HepG2 (cell line): Measurements from ENCODE around the gene SIMC1. TPM values are rescaled to one million over a fixed set of nuclear protein-coding genes. Genes with fewer than 3 reads are reported as not detected.
A peak's percentile ranks its signal among the peaks of the same experiment; 100 is the strongest.

Experiments used
- ATAC-seq: fragments of 200-7000 bp; cut with Tn5 transposase; 3 replicates; pipeline ENCODE4 v1.9.1; 2020; ENCODE audit warnings: mild to moderate bottlenecking, moderate library complexity
- BruUV-seq: library from RNA; stranded (reverse); fragments of 400-500 nt; replicated peaks from 2 replicates; lab custom pipeline; 2021; lab: Mats Ljungman, UMichigan
- CTCF ChIA-PET: fragments of 300-600 bp; formaldehyde crosslinking; extraction: SDS; loops from one replicate; lab custom pipeline; 2021; ENCODE audit warnings: low total read pairs, inconsistent platforms, low intra/inter-chr PET ratio; lab: Yijun Ruan, JAX
- POLR2A ChIA-PET: fragments of 350-600 bp; sonication (Branson Sonifier 250); formaldehyde crosslinking; loops from one replicate; lab custom pipeline; 2020; ENCODE audit warnings: antibody characterized with exemption, inconsistent platforms; lab: Yijun Ruan, JAX
- DNase-seq: peaks from one replicate; pipeline ENCODE4 v3.0.0-alpha.2; 2015; ENCODE audit warnings: low spot score
- FAIRE-seq: peaks from 3 replicates; lab custom pipeline; 2011; peaks lifted over from hg19 to GRCh38; lab: Jason Lieb, UNC
- H2AFZ ChIP-seq: one replicate; pipeline ENCODE4 v1.6.1; 2011; ENCODE audit warnings: low read length, inconsistent platforms
- H3K27ac ChIP-seq: fragments of 300-600 bp; 3 replicates; pipeline ENCODE4 v1.8.0; 2011; ENCODE audit warnings: mixed run types, mild to moderate bottlenecking, mixed read lengths, low read length, inconsistent platforms; ENCODE audit not compliant: insufficient read depth; ENCODE audit errors: extremely low read length
- H3K27me3 ChIP-seq, 2 experiments: fragments of 200-600 bp in 1 of 2; 2 replicates in 1 of 2; 3 replicates in 1 of 2; pipeline versions ENCODE4 v1.6.0 to v1.8.0; 2011; ENCODE audit warnings: low read length in 2 of 2, mild to moderate bottlenecking in 2 of 2, moderate library complexity in 2 of 2, inconsistent platforms in 1 of 2; ENCODE audit not compliant: insufficient read depth in 2 of 2, control insufficient read depth in 1 of 2
- H3K36me3 ChIP-seq, 2 experiments: fragments of 200-600 bp in 1 of 2; replicated peaks in 1 of 2; 2 replicates in 1 of 2; 3 replicates in 1 of 2; pipeline versions ENCODE4 v1.5.1 to v1.8.0; 2011; ENCODE audit warnings: low read length in 2 of 2, inconsistent platforms in 1 of 2; ENCODE audit not compliant: insufficient read depth in 2 of 2, control insufficient read depth in 1 of 2
- H3K4me1 ChIP-seq: 2 replicates; pipeline ENCODE4 v1.5.1; 2012; ENCODE audit warnings: low read length, inconsistent platforms; ENCODE audit not compliant: insufficient read depth
- H3K4me2 ChIP-seq: 2 replicates; pipeline ENCODE4 v1.6.0; 2011; ENCODE audit warnings: low read depth, low read length, inconsistent platforms
- H3K4me3 ChIP-seq, 3 experiments: fragments of 200-600 bp in 1 of 3; sonication (generic), shearing (Covaris generic) in 1 of 3; replicated peaks in 1 of 3; 2 replicates each; pipeline ENCODE4 v1.5.1; 2011 to 2016; ENCODE audit warnings: low read length in 3 of 3, inconsistent platforms in 2 of 3, low read depth in 2 of 3, mild to moderate bottlenecking in 2 of 3, control low read depth in 1 of 3, mixed read lengths in 1 of 3; ENCODE audit not compliant: insufficient read depth in 1 of 3
- H3K79me2 ChIP-seq: one replicate; pipeline ENCODE4 v1.6.1; 2011; ENCODE audit warnings: low read length, inconsistent platforms; ENCODE audit not compliant: insufficient read depth
- H3K9ac ChIP-seq: 2 replicates; pipeline ENCODE4 v1.6.0; 2011; ENCODE audit warnings: mild to moderate bottlenecking, low read depth, low read length, inconsistent platforms; ENCODE audit not compliant: insufficient read depth
- H3K9me3 ChIP-seq: 2 replicates; pipeline ENCODE4 v1.5.1; 2012; ENCODE audit warnings: mild to moderate bottlenecking, low read length
- H4K20me1 ChIP-seq: 2 replicates; pipeline ENCODE4 v1.6.0; 2011; ENCODE audit warnings: inconsistent platforms, mild to moderate bottlenecking, low read length, moderate library complexity; ENCODE audit not compliant: insufficient read depth
- HIVEP1 ChIP-seq: sonication (generic); formaldehyde crosslinking; IDR thresholded peaks from 2 replicates; pipeline ENCODE4 v1.4.0; 2020; ENCODE audit warnings: mild to moderate bottlenecking, missing genetic modification reagents
- HNF4A ChIP-seq: sonication (generic); formaldehyde crosslinking; IDR thresholded peaks from 2 replicates; pipeline ENCODE4 v1.4.0; 2020; ENCODE audit warnings: missing genetic modification reagents
- HNF4G ChIP-seq, 2 experiments: sonication (generic) in 1 of 2; formaldehyde crosslinking in 1 of 2; IDR thresholded peaks; 2 replicates each; pipeline versions ENCODE4 v1.4.0 to v1.6.1; 2011 to 2020; ENCODE audit warnings: borderline replicate concordance in 2 of 2, low read depth in 2 of 2, mild to moderate bottlenecking in 2 of 2, low read length in 1 of 2, missing genetic modification reagents in 1 of 2, moderate library complexity in 1 of 2
- ISL2 ChIP-seq: sonication (generic); formaldehyde crosslinking; IDR thresholded peaks from 2 replicates; pipeline ENCODE4 v1.5.0; 2020; ENCODE audit warnings: missing genetic modification reagents
- MAFF ChIP-seq: IDR thresholded peaks from 2 replicates; pipeline ENCODE4 v1.6.1; 2011; ENCODE audit warnings: low read depth, low read length, improper control_type of control experiment
- MAZ ChIP-seq, 2 experiments: sonication (generic) in 1 of 2; formaldehyde crosslinking in 1 of 2; IDR thresholded peaks; 2 replicates each; pipeline versions ENCODE4 v1.5.0 to v1.6.1; 2012 to 2020; ENCODE audit warnings: low read depth in 2 of 2, mild to moderate bottlenecking in 2 of 2, borderline replicate concordance in 1 of 2, improper control_type of control experiment in 1 of 2, low read length in 1 of 2, missing genetic modification reagents in 1 of 2, moderate library complexity in 1 of 2
- MED1 ChIP-seq: sonication (generic); formaldehyde crosslinking; IDR thresholded peaks from 2 replicates; pipeline ENCODE4 v1.4.0; 2020; ENCODE audit warnings: missing genetic modification reagents
- MIER2 ChIP-seq: IDR thresholded peaks from 2 replicates; pipeline ENCODE4 v1.6.1; 2016; ENCODE audit warnings: missing biosample characterization, missing genetic modification reagents
- NFE2L1 ChIP-seq: sonication (generic); formaldehyde crosslinking; IDR thresholded peaks from 2 replicates; pipeline ENCODE4 v1.4.0; 2020; ENCODE audit warnings: missing genetic modification reagents, mild to moderate bottlenecking, borderline replicate concordance
- RARA ChIP-seq: IDR thresholded peaks from 2 replicates; pipeline ENCODE4 v1.6.1; 2016; ENCODE audit warnings: missing genetic modification reagents, missing compliant biosample characterization
- RORA ChIP-seq: sonication (generic); formaldehyde crosslinking; IDR thresholded peaks from 2 replicates; pipeline ENCODE4 v1.5.0; 2020; ENCODE audit warnings: mild to moderate bottlenecking, missing genetic modification reagents, moderate library complexity
- SNAPC2 ChIP-seq: sonication (generic); formaldehyde crosslinking; IDR thresholded peaks from 2 replicates; pipeline ENCODE4 v1.8.1; 2022; ENCODE audit warnings: mild to moderate bottlenecking, missing genetic modification reagents
- ZBTB21 ChIP-seq: sonication (generic); formaldehyde crosslinking; IDR thresholded peaks from 2 replicates; pipeline ENCODE4 v1.4.0; 2020; ENCODE audit warnings: missing genetic modification reagents
- ZFY ChIP-seq: sonication (generic); formaldehyde crosslinking; IDR thresholded peaks from 2 replicates; pipeline ENCODE4 v1.4.0; 2020; ENCODE audit warnings: missing genetic modification reagents
- ZNF205 ChIP-seq: IDR thresholded peaks from 2 replicates; pipeline ENCODE4 v1.6.1; 2018; ENCODE audit warnings: missing biosample characterization, missing genetic modification reagents
- ZNF484 ChIP-seq: sonication (generic); formaldehyde crosslinking; IDR thresholded peaks from 2 replicates; pipeline ENCODE4 v1.5.1; 2020; ENCODE audit warnings: mild to moderate bottlenecking, low read depth, missing genetic modification reagents, borderline replicate concordance
- ZNF615 ChIP-seq: sonication (generic); formaldehyde crosslinking; IDR thresholded peaks from 2 replicates; pipeline ENCODE4 v1.5.0; 2020; ENCODE audit warnings: mild to moderate bottlenecking, missing genetic modification reagents, borderline replicate concordance
- WGBS: methylation state at CpG from one replicate; pipeline ENCODE4 v1.1.6; 2017; ENCODE audit warnings: low lambda C conversion rate; 5-methylcytosine and 5-hydroxymethylcytosine counted together
- in situ Hi-C: cut with HindIII; loops from 2 replicates; pipeline ENCODE4 v1.10.0; 2017; ENCODE audit warnings: low pct_unique_long_range_greater_than_20kb; ENCODE audit not compliant: extremely low pct_ligation_motif_present
- intact Hi-C: fragments of 100-400 bp; cut with micrococcal nuclease; formaldehyde crosslinking; loops from one replicate; pipeline ENCODE4 v1.10.0; 2022; ENCODE audit not compliant: unreplicated experiment
- polyA plus RNA-seq, 8 experiments: library from polyadenylated mRNA; depleted of rRNA in 3 of 8; stranded (reverse) in 7 of 8; unstranded in 1 of 8; fragments of >200 nt; fragmentation: Illumina TruSeq in 4 of 8; extraction: Trizol in 4 of 8; gene quantifications; 2 replicates each; pipeline versions ENCODE4 v1.2.1 to v1.2.3, GENCODE V29; 2011 to 2016; ENCODE audit warnings: low read depth in 4 of 8, missing spikeins in 1 of 8, mixed read lengths in 1 of 8; ENCODE audit not compliant: insufficient read depth in 1 of 8
- total RNA-seq, 5 experiments: library from RNA; depleted of rRNA; stranded (reverse); fragments of >200 nt; fragmentation: Illumina TruSeq; extraction: Trizol; gene quantifications; 2 replicates each; pipeline ENCODE4 v1.2.3, GENCODE V29; 2016; ENCODE audit warnings: low read depth in 1 of 5
- TF ChIP-seq, protein P1 (sequence below): sonication (generic); IDR thresholded peaks from 2 replicates; pipeline ENCODE4 v1.6.1; 2016; ENCODE audit warnings: low read depth, borderline replicate concordance
- TF ChIP-seq, protein P2 (sequence below): sonication (generic); formaldehyde crosslinking; IDR thresholded peaks from 2 replicates; pipeline ENCODE4 v1.4.0; 2020; ENCODE audit warnings: missing genetic modification reagents, borderline replicate concordance

SIMC1 gene
- total and polyA plus RNA-seq, 2 of the 13 experiments (the other 11 are each of a cell fraction or from before 2014, with no cell fraction given) = 5.4 to 6.8 TPM

DNA sequence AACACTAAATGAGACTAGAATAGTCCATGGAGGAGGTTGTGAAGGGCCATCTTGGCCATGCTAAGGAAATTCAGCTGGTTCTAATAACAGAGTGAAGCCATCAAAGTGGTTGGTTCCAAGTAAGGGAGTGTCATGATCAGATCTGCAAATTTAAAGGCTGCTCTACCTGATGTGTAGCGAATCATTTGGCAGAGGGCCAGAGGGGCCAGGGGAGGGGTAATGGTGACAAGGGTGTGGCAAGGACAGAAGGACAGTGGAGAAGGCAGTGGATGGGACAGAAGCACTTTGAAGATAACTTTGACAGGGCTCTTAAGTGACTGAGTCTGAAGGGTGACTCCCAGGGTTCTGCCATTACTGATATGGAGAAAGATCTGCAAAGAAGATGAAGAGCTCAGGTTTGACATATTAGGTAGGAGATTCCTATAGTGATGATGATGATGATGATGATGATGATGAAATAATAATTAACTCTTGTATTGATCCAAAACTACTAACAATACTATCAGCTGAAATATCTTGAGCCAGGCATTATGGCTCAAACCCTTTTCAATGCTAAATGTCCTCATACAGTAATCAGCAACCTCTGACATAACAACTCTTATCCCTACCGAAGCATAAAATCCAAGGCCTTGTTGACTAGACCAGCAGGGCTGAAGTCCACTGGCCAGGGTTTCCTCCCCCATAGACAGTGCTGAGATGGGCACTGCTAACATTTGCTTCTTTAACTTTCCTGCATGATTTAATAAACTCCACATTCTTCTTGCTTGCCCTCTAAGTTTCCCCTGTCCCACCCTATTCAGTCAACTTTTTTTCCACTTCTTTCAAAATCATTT, 103.3 kb downstream of the SIMC1 start:
- intact Hi-C loops = no loop called here
- 100% methylated on average over 1 of the region's 2 CpGs for WGBS
- no peaks in the 10 kb centered on the region for H4K20me1 ChIP-seq
- H3K36me3 ChIP-seq = peaks cover 7 to 16% of the 10 kb centered on the region in 2 experiments; a peak in 4 of 5 replicates
- BruUV-seq = no TSS peak
- no peaks in the 10 kb centered on the region for H3K79me2 ChIP-seq
- no peak overlapping the region for H2AFZ ChIP-seq
- ChIA-PET POLR2A (no interaction called here), CTCF (no interaction called here)
- no peak overlapping the region for H3K9ac ChIP-seq
- ATAC-seq (peak; percentile 84), DNase-seq (peak; percentile 41), FAIRE-seq (peak; percentile 70)
- no peaks in the 10 kb centered on the region for H3K27me3 ChIP-seq
- H3K4me1 ChIP-seq = peaks cover 42% of the 10 kb centered on the region
- H3K9me3 ChIP-seq = no peaks in the 10 kb centered on the region
- peak overlapping the region; percentile 47 for H3K27ac ChIP-seq
- in situ Hi-C loops = no loop called here
- no peak overlapping the region for H3K4me3 ChIP-seq
- peak overlapping the region; percentile 18; the same call in 1 of the 2 replicates for H3K4me2 ChIP-seq
- TF ChIP-seq MAFF = peak; percentile 8; the same call in 1 of the 2 replicates
- no peak for TF ChIP-seq ZNF484 (CRISPR knock-in tag)
- TF ChIP-seq RORA = no peak
- TF ChIP-seq MED1 (CRISPR knock-in tag) = peak; percentile 49
- TF ChIP-seq NFE2L1 (CRISPR knock-in tag) = no peak
- TF ChIP-seq HIVEP1 (CRISPR knock-in tag) = no peak
- peak; percentile 35; the same call in 1 of the 2 replicates for TF ChIP-seq ZFY (CRISPR knock-in tag)
- TF ChIP-seq ZBTB21 (CRISPR knock-in tag) = peak; percentile 52; the same call in 1 of the 2 replicates
- no peak for TF ChIP-seq MIER2 (CRISPR knock-in tag)
- TF ChIP-seq ZNF205 = no peak
- TF ChIP-seq HNF4G (IDR thresholded peaks at IDR 0.05; ENCODE audit: borderline replicate concordance, low read depth, low read length) = peak; percentile 13; the same call in 1 of the 2 replicates
- no peak for TF ChIP-seq HNF4G (CRISPR knock-in tag; IDR thresholded peaks at IDR 0.05; ENCODE audit: borderline replicate concordance, low read depth)
- no peak for TF ChIP-seq MAZ (IDR thresholded peaks at IDR 0.05; ENCODE audit: borderline replicate concordance, low read depth, low read length)
- TF ChIP-seq MAZ (CRISPR knock-in tag; IDR thresholded peaks at IDR 0.05; ENCODE audit: low read depth) = no peak
- TF ChIP-seq, protein P1, sequence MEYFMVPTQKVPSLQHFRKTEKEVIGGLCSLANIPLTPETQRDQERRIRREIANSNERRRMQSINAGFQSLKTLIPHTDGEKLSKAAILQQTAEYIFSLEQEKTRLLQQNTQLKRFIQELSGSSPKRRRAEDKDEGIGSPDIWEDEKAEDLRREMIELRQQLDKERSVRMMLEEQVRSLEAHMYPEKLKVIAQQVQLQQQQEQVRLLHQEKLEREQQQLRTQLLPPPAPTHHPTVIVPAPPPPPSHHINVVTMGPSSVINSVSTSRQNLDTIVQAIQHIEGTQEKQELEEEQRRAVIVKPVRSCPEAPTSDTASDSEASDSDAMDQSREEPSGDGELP = no peak
- TF ChIP-seq SNAPC2 (CRISPR knock-in tag) = no peak
- TF ChIP-seq RARA (CRISPR knock-in tag) = peak; percentile 28; the same call in 1 of the 2 replicates
- peak; percentile 14; the same call in 1 of the 2 replicates for TF ChIP-seq ISL2 (CRISPR knock-in tag)
- TF ChIP-seq ZNF615 (CRISPR knock-in tag) = no peak
- TF ChIP-seq HNF4A (CRISPR knock-in tag) = peak; percentile 87
- TF ChIP-seq, protein P2, sequence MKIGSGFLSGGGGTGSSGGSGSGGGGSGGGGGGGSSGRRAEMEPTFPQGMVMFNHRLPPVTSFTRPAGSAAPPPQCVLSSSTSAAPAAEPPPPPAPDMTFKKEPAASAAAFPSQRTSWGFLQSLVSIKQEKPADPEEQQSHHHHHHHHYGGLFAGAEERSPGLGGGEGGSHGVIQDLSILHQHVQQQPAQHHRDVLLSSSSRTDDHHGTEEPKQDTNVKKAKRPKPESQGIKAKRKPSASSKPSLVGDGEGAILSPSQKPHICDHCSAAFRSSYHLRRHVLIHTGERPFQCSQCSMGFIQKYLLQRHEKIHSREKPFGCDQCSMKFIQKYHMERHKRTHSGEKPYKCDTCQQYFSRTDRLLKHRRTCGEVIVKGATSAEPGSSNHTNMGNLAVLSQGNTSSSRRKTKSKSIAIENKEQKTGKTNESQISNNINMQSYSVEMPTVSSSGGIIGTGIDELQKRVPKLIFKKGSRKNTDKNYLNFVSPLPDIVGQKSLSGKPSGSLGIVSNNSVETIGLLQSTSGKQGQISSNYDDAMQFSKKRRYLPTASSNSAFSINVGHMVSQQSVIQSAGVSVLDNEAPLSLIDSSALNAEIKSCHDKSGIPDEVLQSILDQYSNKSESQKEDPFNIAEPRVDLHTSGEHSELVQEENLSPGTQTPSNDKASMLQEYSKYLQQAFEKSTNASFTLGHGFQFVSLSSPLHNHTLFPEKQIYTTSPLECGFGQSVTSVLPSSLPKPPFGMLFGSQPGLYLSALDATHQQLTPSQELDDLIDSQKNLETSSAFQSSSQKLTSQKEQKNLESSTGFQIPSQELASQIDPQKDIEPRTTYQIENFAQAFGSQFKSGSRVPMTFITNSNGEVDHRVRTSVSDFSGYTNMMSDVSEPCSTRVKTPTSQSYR (CRISPR knock-in tag) = peak; percentile 63; the same call in 1 of the 2 replicates
